GM18907 (cell line): ENCODE measurements around the gene BCL7C.
"Not testable (repeated sequence)": the region's sequence is repeated elsewhere in the genome, so short reads cannot be mapped to it uniquely, and the experiment has no call there.

Source experiments
- ATAC-seq: cut with Tn5 transposase; IDR thresholded peaks from one replicate; pipeline ENCODE4 v1.9.1; 2021; ENCODE audit warnings: mild to moderate bottlenecking, moderate library complexity; ENCODE audit not compliant: unreplicated experiment

Gene BCL7C

GRCh38 chr16:30896261-30896888 is 2.5 kb upstream of the BCL7C start, which contains the start of gene CTF1:
Gene CTF1, plus strand, starts transcription at chr16:30896614. Its CDS starts 30 bp downstream, at chr16:30896644.
- ATAC-seq = no peak

GRCh38 chr16:30895627-30896260 is 1.9 kb upstream of the BCL7C start:
- ATAC-seq = no peak

GRCh38 chr16:30894540-30895368 is 877 bp upstream of the BCL7C start:
- ATAC-seq = no peak

- ATAC-seq = peak; percentile 11
Measured at GRCh38 chr16:30893417-30893743, 497 bp downstream of the BCL7C start.

GRCh38 chr16:30892670-30893416 is 1.0 kb downstream of the BCL7C start:
- no peak for ATAC-seq

- ATAC-seq = not testable (repeated sequence)
Measured at GRCh38 chr16:30891043-30891823, 2.6 kb downstream of the BCL7C start.

- no peak for ATAC-seq
Measured at GRCh38 chr16:30889721-30890120, 4.2 kb downstream of the BCL7C start.

GRCh38 chr16:30888856-30889499 is 4.9 kb downstream of the BCL7C start:
- no peak for ATAC-seq

- no peak for ATAC-seq
Measured at GRCh38 chr16:30887927-30888326, 6.0 kb downstream of the BCL7C start.

GRCh38 chr16:30886145-30886544 is 7.7 kb downstream of the BCL7C start:
- no peak for ATAC-seq

- no peak for ATAC-seq
Measured at GRCh38 chr16:30885196-30885595, 8.7 kb downstream of the BCL7C start.

- no peak for ATAC-seq
Measured at GRCh38 chr16:30884760-30885159, 9.1 kb downstream of the BCL7C start.

GRCh38 chr16:30882429-30883310 is 11.2 kb downstream of the BCL7C start:
- ATAC-seq = no peak

GRCh38 chr16:30876867-30877266 is 17.0 kb downstream of the BCL7C start:
- ATAC-seq = no peak

- no peak for ATAC-seq
Measured at GRCh38 chr16:30875871-30876801, 17.7 kb downstream of the BCL7C start.

GRCh38 chr16:30874821-30875717 is 18.8 kb downstream of the BCL7C start:
- ATAC-seq = peak; percentile 87
